Panc1 (cell line): Measurements from ENCODE around the gene ADAM12. TPM values are rescaled to one million over a fixed set of nuclear protein-coding genes. Genes with fewer than 3 reads are reported as not detected.

Source experiments
- ATAC-seq: fragments of 200-7000 bp; cut with Tn5 transposase; 2 replicates; pipeline ENCODE4 v1.9.1; 2020; ENCODE audit warnings: mild to moderate bottlenecking, moderate library complexity
- BruUV-seq: library from RNA; stranded (reverse); fragments of 400-500 nt; replicated peaks from 2 replicates; lab custom pipeline; 2021; lab: Mats Ljungman, UMichigan
- CTCF ChIA-PET: fragments of 300-600 bp; sonication (Branson Sonifier 250); formaldehyde crosslinking; loops from one replicate; lab custom pipeline; 2022; ENCODE audit warnings: antibody characterized with exemption; lab: Charles Lee
- POLR2A ChIA-PET: fragments of 300-600 bp; sonication (Branson Sonifier 250); formaldehyde crosslinking; loops from one replicate; lab custom pipeline; 2022; ENCODE audit warnings: antibody characterized with exemption; lab: Charles Lee
- DNase-seq: peaks from one replicate; pipeline ENCODE4 v3.0.0-alpha.2; 2010; ENCODE audit warnings: low read depth, low spot score
- H3K27ac ChIP-seq: 2 replicates; pipeline ENCODE4 v1.5.1; 2011; ENCODE audit warnings: mild to moderate bottlenecking, low read length, inconsistent platforms
- H3K27me3 ChIP-seq: fragments of 200-500 bp; sonication (Bioruptor generic); 2 replicates; pipeline ENCODE4 v1.6.0; 2014; ENCODE audit warnings: low read length, inconsistent platforms; ENCODE audit not compliant: control insufficient read depth, insufficient read depth
- H3K36me3 ChIP-seq: fragments of 200-500 bp; sonication (Bioruptor generic); 2 replicates; pipeline ENCODE4 v1.5.1; 2014; ENCODE audit warnings: inconsistent platforms, mild to moderate bottlenecking, low read length, moderate library complexity; ENCODE audit not compliant: control insufficient read depth, insufficient read depth
- H3K4me1 ChIP-seq: 2 replicates; pipeline ENCODE4 v1.5.1; 2011; ENCODE audit warnings: inconsistent platforms, mild to moderate bottlenecking, low read length, moderate library complexity; ENCODE audit not compliant: control insufficient read depth, insufficient read depth
- H3K4me3 ChIP-seq, 2 experiments: 2 replicates each; pipeline ENCODE4 v1.5.1; 2011 to 2012; ENCODE audit warnings: low read depth in 2 of 2, low read length in 2 of 2, mild to moderate bottlenecking in 2 of 2, inconsistent platforms in 1 of 2, moderate library complexity in 1 of 2
- H3K9me3 ChIP-seq: fragments of 200-500 bp; sonication (Bioruptor generic); 2 replicates; pipeline ENCODE4 v1.5.1; 2014; ENCODE audit warnings: low read depth, mild to moderate bottlenecking, inconsistent platforms, low read length, moderate library complexity; ENCODE audit not compliant: control insufficient read depth, insufficient read depth
- CTCF ChIP-seq: fragments of 450-650 bp; IDR thresholded peaks from 2 replicates; pipeline ENCODE4 v1.5.1; 2017; ENCODE audit warnings: mild to moderate bottlenecking
- POLR2AphosphoS5 ChIP-seq: IDR thresholded peaks from 2 replicates; pipeline ENCODE4 v1.6.1; 2012; ENCODE audit warnings: mild to moderate bottlenecking, low read depth, low read length, moderate library complexity
- REST ChIP-seq, 2 experiments: IDR thresholded peaks; 2 replicates each; pipeline ENCODE4 v1.6.1; 2011 to 2012; ENCODE audit warnings: low read depth in 2 of 2, control low read depth in 1 of 2, low read length in 1 of 2, mild to moderate bottlenecking in 1 of 2, moderate library complexity in 1 of 2; ENCODE audit not compliant: insufficient read depth in 1 of 2
- SIN3A ChIP-seq: IDR thresholded peaks from 2 replicates; pipeline ENCODE4 v1.6.1; 2012; ENCODE audit warnings: low read depth, mild to moderate bottlenecking, low read length, moderate library complexity, borderline replicate concordance; ENCODE audit not compliant: insufficient read depth
- TCF7L2 ChIP-seq: IDR thresholded peaks from 2 replicates; pipeline ENCODE4 v1.6.1; 2011; ENCODE audit warnings: mild to moderate bottlenecking, low read depth, low read length, inconsistent platforms
- in situ Hi-C: cut with HindIII; loops from 2 replicates; pipeline ENCODE4 v1.10.0; 2016; ENCODE audit warnings: low sequenced_read_pairs, low pct_unique_long_range_greater_than_20kb
- intact Hi-C: fragments of 100-400 bp; cut with micrococcal nuclease; formaldehyde crosslinking; loops from one replicate; pipeline ENCODE4 v1.10.0; 2022; ENCODE audit not compliant: unreplicated experiment
- total RNA-seq: library from RNA; stranded (reverse); gene quantifications from one replicate; pipeline ENCODE4 v1.2.1, GENCODE V29; 2021; ENCODE audit not compliant: unreplicated experiment

The ADAM12 gene
- total RNA-seq, 1 experiment from 2014 or later = 0.10 TPM

GRCh38 chr10:126256864-126257263 is 131.4 kb downstream of the ADAM12 start:
- Histone ChIP-seq H3K36me3 (no peaks in the 10 kb centered on the region), H3K4me3 (no peak overlapping the region), H3K9me3 (no peaks in the 10 kb centered on the region), H3K4me1 (no peaks in the 10 kb centered on the region), H3K27ac (no peak overlapping the region), H3K27me3 (no peaks in the 10 kb centered on the region)
- DNase-seq (no peak), ATAC-seq (no peak)
- TF ChIP-seq TCF7L2 (no peak), REST (IDR thresholded peaks at IDR 0.05; ENCODE audit: insufficient read depth in 1 of 2, low read depth in 2 of 2, low read length in 1 of 2) (no peak), POLR2AphosphoS5 (no peak), SIN3A (no peak), CTCF (no peak; the same call in 1 of the 2 replicates)
- in situ Hi-C loops (no loop called here), intact Hi-C loops (no loop called here)
- POLR2A ChIA-PET = no interaction called here
- no TSS peak for BruUV-seq
- CTCF ChIA-PET = no interaction called here

- BruUV-seq = no TSS peak
- no peak overlapping the region for H3K27ac ChIP-seq
- H3K9me3 ChIP-seq = no peaks in the 10 kb centered on the region
- intact Hi-C loops = no loop called here
- POLR2A ChIA-PET = no interaction called here
- no peaks in the 10 kb centered on the region for H3K4me1 ChIP-seq
- no peaks in the 10 kb centered on the region for H3K36me3 ChIP-seq
- no peaks in the 10 kb centered on the region for H3K27me3 ChIP-seq
- TF ChIP-seq TCF7L2 (no peak), CTCF (no peak), REST (IDR thresholded peaks at IDR 0.05; ENCODE audit: insufficient read depth in 1 of 2, low read depth in 2 of 2, low read length in 1 of 2) (no peak), POLR2AphosphoS5 (no peak)
- H3K4me3 ChIP-seq = no peak overlapping the region
- ATAC-seq = no peak
- DNase-seq = no peak
- CTCF ChIA-PET = no interaction called here
- in situ Hi-C loops = no loop called here
Observed at GRCh38 chr10:126255313-126255712, 133.0 kb downstream of the ADAM12 start.
